CD4-positive, CD25-positive, alpha-beta regulatory T cell (primary cell): ENCODE data around the gene DZANK1. TPM values are rescaled to one million over a fixed set of nuclear protein-coding genes. Genes with fewer than 3 reads are reported as not detected.

ENCODE experiments used
- ATAC-seq, 2 donors: fragments of 150-1000 bp; cut with Tn5 transposase; one replicate each; pipeline ENCODE4 v1.10.0; 2021; ENCODE audit warnings: low read depth in 2 of 2, moderate number of reproducible peaks in 2 of 2, moderate library complexity in 1 of 2
- DNase-seq, 3 donors: peaks; one replicate each; pipeline versions ENCODE4 v3.0.0 to v3.0.0-alpha.2; 2012 to 2022; ENCODE audit warnings: mixed read lengths in 1 of 3
- H3K27ac ChIP-seq: one replicate; pipeline ENCODE4 v1.7.0; 2013; ENCODE audit warnings: mild to moderate bottlenecking, low read length; ENCODE audit not compliant: insufficient read depth, poor library complexity, severe bottlenecking
- H3K27me3 ChIP-seq: one replicate; pipeline ENCODE4 v1.7.0; 2013; ENCODE audit warnings: low read length; ENCODE audit not compliant: control insufficient read depth, insufficient read depth
- H3K36me3 ChIP-seq: one replicate; pipeline ENCODE4 v1.7.0; 2013; ENCODE audit warnings: mild to moderate bottlenecking, low read length, moderate library complexity; ENCODE audit not compliant: control insufficient read depth, insufficient read depth
- H3K4me1 ChIP-seq: 2 replicates; pipeline ENCODE4 v1.7.0; 2013; ENCODE audit warnings: mild to moderate bottlenecking, low read length; ENCODE audit not compliant: insufficient read depth, control insufficient read depth, poor library complexity, severe bottlenecking
- H3K4me3 ChIP-seq: one replicate; pipeline ENCODE4 v1.7.0; 2013; ENCODE audit warnings: low read depth, mild to moderate bottlenecking, low read length, moderate library complexity
- H3K9me3 ChIP-seq, 2 experiments: 1 replicate in 1 of 2; 2 replicates in 1 of 2; pipeline ENCODE4 v1.7.0; 2013; ENCODE audit warnings: low read length in 2 of 2, mild to moderate bottlenecking in 1 of 2, moderate library complexity in 1 of 2; ENCODE audit not compliant: control insufficient read depth in 2 of 2
- H3K27ac Mint-ChIP-seq, 3 donors: one replicate each; pipeline ENCODE4 v1.8.0; 2020 to 2022; ENCODE audit warnings: mild to moderate bottlenecking in 3 of 3, mixed read lengths in 3 of 3, moderate library complexity in 2 of 3
- H3K27me3 Mint-ChIP-seq: one replicate; pipeline ENCODE4 v1.8.0; 2022; ENCODE audit warnings: mild to moderate bottlenecking, mixed read lengths
- H3K36me3 Mint-ChIP-seq: one replicate; pipeline ENCODE4 v1.8.0; 2020; ENCODE audit warnings: mixed read lengths
- H3K4me1 Mint-ChIP-seq, 4 donors: one replicate each; pipeline ENCODE4 v1.8.0; 2020 to 2022; ENCODE audit warnings: mixed read lengths in 4 of 4, mild to moderate bottlenecking in 1 of 4
- H3K4me3 Mint-ChIP-seq, 4 donors: one replicate each; pipeline ENCODE4 v1.8.0; 2020 to 2022; ENCODE audit warnings: mild to moderate bottlenecking in 4 of 4, mixed read lengths in 4 of 4, moderate library complexity in 3 of 4
- H3K9me3 Mint-ChIP-seq, 7 donors: one replicate each; pipeline ENCODE4 v1.8.0; 2020 to 2022; ENCODE audit warnings: mixed read lengths in 7 of 7, mild to moderate bottlenecking in 3 of 7, moderate library complexity in 2 of 7
- polyA plus RNA-seq, 4 donors: library from polyadenylated mRNA; unstranded; fragments of 300-500 nt; fragmentation: Illumina TruSeq; gene quantifications; one replicate each; pipeline ENCODE4 v1.2.3, GENCODE V29; 2021
- total RNA-seq: library from RNA; stranded (reverse); gene quantifications from one replicate; pipeline ENCODE4 v1.2.3, GENCODE V29; 2022

Gene DZANK1
- total and polyA plus RNA-seq, 5 donors from 2014 or later: 0.23 to 2.2 (median 0.83) TPM

GRCh38 chr20:18431206-18431605 lies 35.6 kb downstream of the DZANK1 start:
- no peaks in the 10 kb centered on the region for H3K27me3 Mint-ChIP-seq

GRCh38 chr20:18430172-18430826 lies 36.5 kb downstream of the DZANK1 start:
- H3K9me3 ChIP-seq: no peaks in the 10 kb centered on the region
- H3K4me1 ChIP-seq: no peaks in the 10 kb centered on the region
- no peak overlapping the region for H3K27ac ChIP-seq
- DNase-seq: no peak
- Mint-ChIP-seq H3K4me3 (no peak overlapping the region), H3K27me3 (no peaks in the 10 kb centered on the region), H3K36me3 (peaks cover 16% of the 10 kb centered on the region), H3K27ac (no peak overlapping the region), H3K9me3 (no peaks in the 10 kb centered on the region), H3K4me1 (no peaks in the 10 kb centered on the region)
- H3K27me3 ChIP-seq: no peaks in the 10 kb centered on the region
- no peaks in the 10 kb centered on the region for H3K36me3 ChIP-seq
- no peak for ATAC-seq
- H3K4me3 ChIP-seq: no peak overlapping the region

More at GRCh38 chr20:18431206-18431605, 35.6 kb downstream of the DZANK1 start:
- Mint-ChIP-seq H3K4me3 (no peak overlapping the region), H3K36me3 (peaks cover 12% of the 10 kb centered on the region), H3K9me3 (no peaks in the 10 kb centered on the region), H3K4me1 (no peaks in the 10 kb centered on the region), H3K27ac (no peak overlapping the region)
- H3K36me3 ChIP-seq: no peaks in the 10 kb centered on the region
- no peaks in the 10 kb centered on the region for H3K4me1 ChIP-seq
- H3K27me3 ChIP-seq: no peaks in the 10 kb centered on the region
- H3K27ac ChIP-seq: no peak overlapping the region
- ATAC-seq: no peak
- no peak overlapping the region for H3K4me3 ChIP-seq
- DNase-seq: no peak
- H3K9me3 ChIP-seq: no peaks in the 10 kb centered on the region

- H3K9me3 ChIP-seq: no peaks in the 10 kb centered on the region
- H3K27ac Mint-ChIP-seq: no peak overlapping the region
- H3K9me3 Mint-ChIP-seq: no peaks in the 10 kb centered on the region
- no peak overlapping the region for H3K27ac ChIP-seq
- no peaks in the 10 kb centered on the region for H3K4me1 ChIP-seq
- H3K27me3 Mint-ChIP-seq: no peaks in the 10 kb centered on the region
- peaks cover 16% of the 10 kb centered on the region for H3K36me3 Mint-ChIP-seq
- DNase-seq (no peak), ATAC-seq (no peak)
- H3K27me3 ChIP-seq: no peaks in the 10 kb centered on the region
- no peak overlapping the region for H3K4me3 ChIP-seq
- H3K4me3 Mint-ChIP-seq: no peak overlapping the region
- no peaks in the 10 kb centered on the region for H3K4me1 Mint-ChIP-seq
- H3K36me3 ChIP-seq: no peaks in the 10 kb centered on the region
These were observed 38.2 kb downstream of the DZANK1 start for GRCh38 chr20:18428490-18429173.

- Histone ChIP-seq H3K36me3 (no peaks in the 10 kb centered on the region), H3K27me3 (no peaks in the 10 kb centered on the region), H3K9me3 (no peaks in the 10 kb centered on the region), H3K27ac (no peak overlapping the region), H3K4me3 (no peak overlapping the region), H3K4me1 (no peaks in the 10 kb centered on the region)
- DNase-seq (no peak), ATAC-seq (no peak)
- no peaks in the 10 kb centered on the region for H3K4me1 Mint-ChIP-seq
- no peak overlapping the region for H3K4me3 Mint-ChIP-seq
- H3K9me3 Mint-ChIP-seq: no peaks in the 10 kb centered on the region
- peaks cover 16% of the 10 kb centered on the region for H3K36me3 Mint-ChIP-seq
- H3K27me3 Mint-ChIP-seq: no peaks in the 10 kb centered on the region
- no peak overlapping the region for H3K27ac Mint-ChIP-seq
These were observed 39.6 kb downstream of the DZANK1 start for GRCh38 chr20:18427214-18427613.

GRCh38 chr20:18421608-18422007 lies 45.2 kb downstream of the DZANK1 start:
- Mint-ChIP-seq H3K27ac (no peak overlapping the region), H3K27me3 (no peaks in the 10 kb centered on the region), H3K4me3 (no peak overlapping the region), H3K36me3 (peaks cover 9% of the 10 kb centered on the region), H3K4me1 (no peaks in the 10 kb centered on the region), H3K9me3 (no peaks in the 10 kb centered on the region)
- no peak overlapping the region for H3K4me3 ChIP-seq
- DNase-seq (no peak), ATAC-seq (no peak)
- H3K27me3 ChIP-seq: no peaks in the 10 kb centered on the region
- no peaks in the 10 kb centered on the region for H3K9me3 ChIP-seq
- H3K4me1 ChIP-seq: no peaks in the 10 kb centered on the region
- no peak overlapping the region for H3K27ac ChIP-seq
- H3K36me3 ChIP-seq: no peaks in the 10 kb centered on the region

GRCh38 chr20:18416486-18416885 lies 50.3 kb downstream of the DZANK1 start:
- no peak overlapping the region for H3K27ac Mint-ChIP-seq
- H3K36me3 ChIP-seq: no peaks in the 10 kb centered on the region
- H3K36me3 Mint-ChIP-seq: no peaks in the 10 kb centered on the region

GRCh38 chr20:18414140-18414539 lies 52.7 kb downstream of the DZANK1 start:
- Histone ChIP-seq H3K9me3 (no peaks in the 10 kb centered on the region), H3K4me3 (no peak overlapping the region), H3K27ac (no peak overlapping the region), H3K36me3 (no peaks in the 10 kb centered on the region), H3K27me3 (no peaks in the 10 kb centered on the region), H3K4me1 (no peaks in the 10 kb centered on the region)
- H3K4me3 Mint-ChIP-seq: no peak overlapping the region
- no peak overlapping the region for H3K27ac Mint-ChIP-seq
- ATAC-seq: no peak
- no peak for DNase-seq
- no peaks in the 10 kb centered on the region for H3K9me3 Mint-ChIP-seq
- no peaks in the 10 kb centered on the region for H3K27me3 Mint-ChIP-seq
- peaks cover 0 to 5% (median 4%) of the 10 kb centered on the region in 4 donors for H3K4me1 Mint-ChIP-seq
- H3K36me3 Mint-ChIP-seq: no peaks in the 10 kb centered on the region

More at GRCh38 chr20:18416486-18416885, 50.3 kb downstream of the DZANK1 start:
- no peak for DNase-seq
- Histone ChIP-seq H3K27ac (no peak overlapping the region), H3K27me3 (no peaks in the 10 kb centered on the region), H3K4me1 (no peaks in the 10 kb centered on the region), H3K9me3 (no peaks in the 10 kb centered on the region), H3K4me3 (no peak overlapping the region)
- no peak for ATAC-seq
- Mint-ChIP-seq H3K27me3 (no peaks in the 10 kb centered on the region), H3K9me3 (no peaks in the 10 kb centered on the region), H3K4me3 (no peak overlapping the region), H3K4me1 (peaks cover 0 to 5% (median 4%) of the 10 kb centered on the region in 4 donors)
